Dermis microvascular lymphatic vessel endothelial cell (primary cell): ENCODE results near the gene PRPSAP2. TPM values are rescaled to one million over a fixed set of nuclear protein-coding genes. Genes with fewer than 3 reads are reported as not detected.

ENCODE experiments used
- DNase-seq, 2 donors: peaks; one replicate each; pipeline versions ENCODE4 v3.0.0 to v3.0.0-alpha.2; 2010; ENCODE audit warnings: low read depth in 2 of 2
- total RNA-seq: library from RNA; depleted of rRNA; stranded (reverse); fragments of >200 nt; gene quantifications from 2 replicates; pipeline ENCODE4 v1.2.1, GENCODE V29; 2014

Gene PRPSAP2
- total RNA-seq, 1 donor from 2014 or later: 35.4 TPM

- DNase-seq: no peak
Measured at GRCh38 chr17:18978050-18978449, 120.1 kb downstream of the PRPSAP2 start.

GRCh38 chr17:18978655-18979054 is 120.7 kb downstream of the PRPSAP2 start:
- DNase-seq: no peak

Other genes with a start within 250 kb of the PRPSAP2 start
- gene TBC1D28, start 213.7 kb upstream of the PRPSAP2 start, total RNA-seq: not detected in 2 replicates
- gene FOXO3B, start 175.8 kb upstream of the PRPSAP2 start, total RNA-seq: 1.5 and 2.3 TPM in 2 replicates
- gene FBXW10, start 114.1 kb upstream of the PRPSAP2 start, total RNA-seq: under 0.01 TPM in 1 of 2 replicates, not detected in the other
- gene TVP23B, start 76.9 kb upstream of the PRPSAP2 start, total RNA-seq: 37.0 and 43.9 TPM in 2 replicates
- gene SLC5A10, start 94.0 kb downstream of the PRPSAP2 start, total RNA-seq: not detected in 2 replicates
- 7.2 and 11.3 TPM in 2 replicates for gene FAM83G, start 146.6 kb downstream of the PRPSAP2 start, total RNA-seq
- 152 and 398 TPM in 2 replicates for gene GRAP, start 188.8 kb downstream of the PRPSAP2 start, total RNA-seq